Esophagus muscularis mucosa (tissue), 4 donors: Measurements from ENCODE around the gene VDAC2. TPM values are rescaled to one million over a fixed set of nuclear protein-coding genes. Genes with fewer than 3 reads are reported as not detected.

Experiments used
- DNase-seq: peaks from one replicate; pipeline ENCODE4 v3.0.0-alpha.2; 2017; ENCODE audit errors: extremely low spot score
- H3K27ac ChIP-seq, 4 donors: fragments of 200-600 bp; sonication (generic); replicated peaks in 1 of 4; 1 replicate in 3 of 4; 2 replicates in 1 of 4; pipeline ENCODE4 v1.5.1; 2016 to 2019; ENCODE audit warnings: mild to moderate bottlenecking in 1 of 4
- H3K27me3 ChIP-seq, 4 donors: fragments of 200-600 bp; sonication (generic); one replicate each; pipeline versions ENCODE4 v1.5.1 to v1.6.0; 2016 to 2019
- H3K36me3 ChIP-seq, 4 donors: fragments of 200-600 bp; sonication (generic); one replicate each; pipeline ENCODE4 v1.5.1; 2016 to 2019
- H3K4me1 ChIP-seq, 4 donors: fragments of 200-600 bp; sonication (generic); one replicate each; pipeline ENCODE4 v1.5.1; 2016 to 2019
- H3K4me3 ChIP-seq, 4 donors: fragments of 200-600 bp; sonication (generic); 1 replicate in 2 of 4; 2 replicates in 2 of 4; pipeline ENCODE4 v1.5.1; 2016 to 2019; ENCODE audit warnings: mild to moderate bottlenecking in 4 of 4, moderate library complexity in 1 of 4
- H3K9me3 ChIP-seq, 4 donors: fragments of 200-600 bp; sonication (generic); 1 replicate in 3 of 4; 2 replicates in 1 of 4; pipeline ENCODE4 v1.5.1; 2016 to 2019
- EP300 ChIP-seq: sonication (generic); formaldehyde crosslinking; IDR thresholded peaks from one replicate; pipeline ENCODE4 v1.6.1; 2017; ENCODE audit warnings: antibody characterized with exemption
- POLR2A ChIP-seq: fragments of 450-650 bp; IDR thresholded peaks from one replicate; pipeline ENCODE4 v1.6.1; 2017; ENCODE audit warnings: antibody characterized with exemption, moderate library complexity, mild to moderate bottlenecking, low read depth
- POLR2AphosphoS5 ChIP-seq, 2 donors: sonication (generic); formaldehyde crosslinking; IDR thresholded peaks; one replicate each; pipeline ENCODE4 v1.6.1; 2017; ENCODE audit warnings: antibody characterized with exemption in 2 of 2
- WGBS: methylation state at CpG from one replicate; pipeline ENCODE4 v1.1.5; 2018; 5-methylcytosine and 5-hydroxymethylcytosine counted together
- intact Hi-C: fragments of 100-400 bp; cut with DNase I; formaldehyde crosslinking; loops from one replicate; pipeline ENCODE4 v1.15.1; 2023
- total RNA-seq, 4 donors: library from RNA; depleted of rRNA; stranded (reverse); fragments of >200 nt; gene quantifications; one replicate each; pipeline versions ENCODE4 v1.1.0 to v1.2.1, GENCODE V29; 2016
- TF ChIP-seq, protein P1 (sequence below), 3 experiments: fragments of 200-600 bp in 2 of 3; fragments of 450-650 bp in 1 of 3; sonication (generic) in 2 of 3; IDR thresholded peaks; one replicate each; pipeline ENCODE4 v1.5.1; 2017 to 2019; ENCODE audit warnings: antibody characterized with exemption in 3 of 3, mild to moderate bottlenecking in 2 of 3, moderate library complexity in 1 of 3

VDAC2 gene
- total RNA-seq, 4 donors from 2014 or later = 194 to 260 (median 234) TPM

GRCh38 chr10:75207079-75207856 is 3.3 kb upstream of the VDAC2 start:
- no peak for DNase-seq
- WGBS = 70% methylated on average over 13 of the region's 13 CpGs

GRCh38 chr10:75207857-75208144 is 2.8 kb upstream of the VDAC2 start:
- intact Hi-C loops = no loop called here
- Histone ChIP-seq H3K27ac (peak overlapping the region; percentile 96 to 99 (median 98)), H3K9me3 (no peaks in the 10 kb centered on the region), H3K4me3 (no peak overlapping the region), H3K4me1 (peaks cover 32 to 49% (median 45%) of the 10 kb centered on the region in 4 donors), H3K36me3 (peaks cover 0 to 11% (median 6%) of the 10 kb centered on the region in 4 donors), H3K27me3 (no peaks in the 10 kb centered on the region)
- DNase-seq = no peak
- TF ChIP-seq POLR2A (no peak), EP300 (no peak), POLR2AphosphoS5 (IDR thresholded peaks at IDR 0.05) (no peak)
- TF ChIP-seq, protein P1, sequence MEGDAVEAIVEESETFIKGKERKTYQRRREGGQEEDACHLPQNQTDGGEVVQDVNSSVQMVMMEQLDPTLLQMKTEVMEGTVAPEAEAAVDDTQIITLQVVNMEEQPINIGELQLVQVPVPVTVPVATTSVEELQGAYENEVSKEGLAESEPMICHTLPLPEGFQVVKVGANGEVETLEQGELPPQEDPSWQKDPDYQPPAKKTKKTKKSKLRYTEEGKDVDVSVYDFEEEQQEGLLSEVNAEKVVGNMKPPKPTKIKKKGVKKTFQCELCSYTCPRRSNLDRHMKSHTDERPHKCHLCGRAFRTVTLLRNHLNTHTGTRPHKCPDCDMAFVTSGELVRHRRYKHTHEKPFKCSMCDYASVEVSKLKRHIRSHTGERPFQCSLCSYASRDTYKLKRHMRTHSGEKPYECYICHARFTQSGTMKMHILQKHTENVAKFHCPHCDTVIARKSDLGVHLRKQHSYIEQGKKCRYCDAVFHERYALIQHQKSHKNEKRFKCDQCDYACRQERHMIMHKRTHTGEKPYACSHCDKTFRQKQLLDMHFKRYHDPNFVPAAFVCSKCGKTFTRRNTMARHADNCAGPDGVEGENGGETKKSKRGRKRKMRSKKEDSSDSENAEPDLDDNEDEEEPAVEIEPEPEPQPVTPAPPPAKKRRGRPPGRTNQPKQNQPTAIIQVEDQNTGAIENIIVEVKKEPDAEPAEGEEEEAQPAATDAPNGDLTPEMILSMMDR (IDR thresholded peaks at IDR 0.05) = no peak
- WGBS = 94% methylated on average over 1 of the region's 1 CpG

More at GRCh38 chr10:75207079-75207856, 3.3 kb upstream of the VDAC2 start:
- Histone ChIP-seq H3K27ac (peak overlapping the region in 3 of 4 donors; percentile 96 to 98 (median 98)), H3K36me3 (peaks cover 0 to 5% (median under 1%) of the 10 kb centered on the region in 4 donors), H3K4me1 (peaks cover 32 to 49% (median 45%) of the 10 kb centered on the region in 4 donors), H3K27me3 (no peaks in the 10 kb centered on the region), H3K4me3 (no peak overlapping the region), H3K9me3 (no peaks in the 10 kb centered on the region)
- intact Hi-C loops = no loop called here
- TF ChIP-seq EP300 (no peak), POLR2AphosphoS5 (IDR thresholded peaks at IDR 0.05) (no peak), POLR2A (no peak)
- TF ChIP-seq, protein P1 (IDR thresholded peaks at IDR 0.05) = no peak

- Histone ChIP-seq H3K4me3 (no peak overlapping the region), H3K27me3 (no peaks in the 10 kb centered on the region), H3K9me3 (no peaks in the 10 kb centered on the region), H3K27ac (peak overlapping the region; percentile 96 to 99 (median 98)), H3K36me3 (peaks cover 2 to 15% (median 10%) of the 10 kb centered on the region in 4 donors), H3K4me1 (peaks cover 32 to 49% (median 45%) of the 10 kb centered on the region in 4 donors)
- intact Hi-C loops = no loop called here
- no peak for DNase-seq
- TF ChIP-seq, protein P1 (IDR thresholded peaks at IDR 0.05) = no peak
- TF ChIP-seq POLR2AphosphoS5 (IDR thresholded peaks at IDR 0.05) = peak; percentile 16 to 29
- 54% methylated on average over 4 of the region's 4 CpGs for WGBS
These were observed 2.4 kb upstream of the VDAC2 start for GRCh38 chr10:75208181-75208580.

DNA sequence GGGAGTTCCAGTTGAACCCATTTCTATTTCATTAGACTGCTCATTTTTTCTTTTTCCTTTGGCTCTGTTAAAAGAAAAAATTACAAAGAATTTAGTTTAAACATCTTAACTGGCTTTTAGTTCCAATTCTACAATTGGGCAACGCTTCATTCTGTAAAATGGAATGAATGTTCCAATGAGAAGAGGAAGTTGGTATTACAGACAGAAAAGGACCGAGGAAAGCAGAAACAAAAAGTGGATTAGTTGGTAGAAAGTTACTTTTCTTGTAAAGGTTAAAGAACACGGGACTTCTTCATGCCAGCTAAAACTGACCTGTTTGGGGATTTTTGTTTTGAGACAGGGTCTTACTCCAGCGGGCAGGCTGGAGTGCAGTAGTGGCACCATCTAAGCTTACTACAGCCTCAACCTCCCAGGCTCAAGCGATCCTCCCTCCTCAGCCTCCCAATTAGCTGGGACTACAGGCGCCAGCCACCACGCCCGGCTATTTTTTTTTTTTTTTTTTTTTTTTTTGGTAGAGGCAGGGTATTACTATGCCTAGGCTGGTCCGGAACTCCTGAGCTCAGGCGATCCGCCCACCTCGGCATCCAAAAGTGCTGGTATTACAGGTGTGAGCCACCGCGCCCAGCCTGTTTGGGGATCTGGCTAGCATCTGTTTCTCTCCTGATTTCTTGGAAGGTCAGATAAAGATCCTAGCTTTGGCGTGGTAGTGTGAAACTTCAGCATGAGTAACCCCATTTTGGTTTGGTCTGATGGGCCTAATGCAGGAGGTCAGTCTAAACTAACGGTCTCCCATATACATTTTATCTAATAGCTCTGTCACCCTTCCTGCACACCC is 1.3 kb upstream of the VDAC2 start:
- Histone ChIP-seq H3K36me3 (peaks cover 9 to 26% (median 20%) of the 10 kb centered on the region in 4 donors), H3K27me3 (no peaks in the 10 kb centered on the region), H3K27ac (peak overlapping the region; percentile 96 to 99 (median 98)), H3K4me1 (peaks cover 36 to 54% (median 52%) of the 10 kb centered on the region in 4 donors), H3K9me3 (no peaks in the 10 kb centered on the region), H3K4me3 (peak overlapping the region; percentile 74 to 99 (median 87))
- TF ChIP-seq EP300 (no peak), POLR2AphosphoS5 (IDR thresholded peaks at IDR 0.05) (no peak), POLR2A (no peak)
- TF ChIP-seq, protein P1 (IDR thresholded peaks at IDR 0.05) = no peak
- WGBS = 78% methylated on average over 16 of the region's 16 CpGs
- intact Hi-C loops = no loop called here
- no peak for DNase-seq
